K562 (cell line): ENCODE results near the gene NDUFB8. TPM values are rescaled to one million over a fixed set of nuclear protein-coding genes. Genes with fewer than 3 reads are reported as not detected.
A peak's percentile ranks its signal among the peaks of the same experiment; 100 is the strongest.

ENCODE experiments used
- ASH1L ChIP-seq: fragments of 450-650 bp; IDR thresholded peaks from 2 replicates; pipeline ENCODE4 v1.6.1; 2018; ENCODE audit warnings: borderline replicate concordance, mild to moderate bottlenecking, low read depth; ENCODE audit not compliant: partially characterized antibody
- CBX3 ChIP-seq, 2 experiments: IDR thresholded peaks; 1 replicate in 1 of 2; 2 replicates in 1 of 2; pipeline ENCODE4 v1.6.1; 2012; ENCODE audit warnings: inconsistent platforms in 2 of 2, low read length in 2 of 2, borderline replicate concordance in 1 of 2, control low read depth in 1 of 2
- CEBPB ChIP-seq: fragments of 450-650 bp; IDR thresholded peaks from 2 replicates; pipeline ENCODE4 v1.6.1; 2016; ENCODE audit warnings: missing genetic modification characterization, missing compliant biosample characterization
- CEBPZ ChIP-seq: fragments of 150-350 bp; IDR thresholded peaks from 2 replicates; pipeline ENCODE4 v1.6.1; 2014; ENCODE audit warnings: low read depth, mild to moderate bottlenecking, low read length, borderline replicate concordance
- ELF2 ChIP-seq: fragments of 250-450 bp; sonication (Bioruptor Pico); IDR thresholded peaks from 2 replicates; pipeline ENCODE4 v1.5.0; 2021; ENCODE audit warnings: mild to moderate bottlenecking
- MEF2A ChIP-seq: IDR thresholded peaks from 2 replicates; pipeline ENCODE4 v1.6.1; 2011; ENCODE audit warnings: low read depth, mild to moderate bottlenecking, low read length, moderate library complexity; ENCODE audit not compliant: control insufficient read depth
- NCOA6 ChIP-seq: fragments of 450-650 bp; IDR thresholded peaks from 2 replicates; pipeline ENCODE4 v1.6.1; 2017; ENCODE audit warnings: mild to moderate bottlenecking
- NCOR1 ChIP-seq: fragments of 450-650 bp; IDR thresholded peaks from 2 replicates; pipeline ENCODE4 v1.6.1; 2016; ENCODE audit warnings: mild to moderate bottlenecking, moderate library complexity
- NFE2L1 ChIP-seq: fragments of 450-650 bp; IDR thresholded peaks from 2 replicates; pipeline ENCODE4 v1.6.1; 2016; ENCODE audit warnings: missing genetic modification characterization, low read depth, mild to moderate bottlenecking, missing compliant biosample characterization, moderate library complexity, borderline replicate concordance
- NR2C1 ChIP-seq, 2 experiments: fragments of 450-650 bp; IDR thresholded peaks; 2 replicates each; pipeline ENCODE4 v1.6.1; 2017; ENCODE audit warnings: mild to moderate bottlenecking in 2 of 2, antibody characterized with exemption in 1 of 2, inconsistent platforms in 1 of 2, missing compliant biosample characterization in 1 of 2, missing genetic modification characterization in 1 of 2
- PML ChIP-seq: IDR thresholded peaks from 2 replicates; pipeline ENCODE4 v1.6.1; 2012; ENCODE audit warnings: low read length, inconsistent platforms
- PTRF ChIP-seq: fragments of 450-650 bp; IDR thresholded peaks from 2 replicates; pipeline ENCODE4 v1.6.1; 2016; ENCODE audit warnings: mild to moderate bottlenecking, missing genetic modification characterization, missing compliant biosample characterization
- RAD21 ChIP-seq, 2 experiments: fragments of 250-450 bp in 1 of 2; fragments of 450-650 bp in 1 of 2; sonication (Bioruptor Pico) in 1 of 2; formaldehyde crosslinking in 1 of 2; IDR thresholded peaks in 1 of 2; conservative IDR thresholded peaks in 1 of 2; 2 replicates each; pipeline versions ENCODE4 v1.4.0 to v1.8.0; 2020 to 2022; ENCODE audit warnings: mild to moderate bottlenecking in 2 of 2, moderate library complexity in 1 of 2
- RFX7 ChIP-seq: fragments of 250-450 bp; sonication (Bioruptor Pico); IDR thresholded peaks from 2 replicates; pipeline ENCODE4 v1.5.1; 2021; ENCODE audit warnings: mild to moderate bottlenecking
- SP1 ChIP-seq: sonication (generic); formaldehyde crosslinking; IDR thresholded peaks from 2 replicates; pipeline ENCODE4 v1.8.1; 2022; ENCODE audit warnings: mild to moderate bottlenecking, missing genetic modification reagents
- THRAP3 ChIP-seq: fragments of 450-650 bp; IDR thresholded peaks from 2 replicates; pipeline ENCODE4 v1.6.1; 2016; ENCODE audit warnings: mild to moderate bottlenecking, inconsistent platforms, borderline replicate concordance
- ZBTB34 ChIP-seq: fragments of 250-450 bp; sonication (Bioruptor Pico); IDR thresholded peaks from 2 replicates; pipeline ENCODE4 v1.8.0; 2021; ENCODE audit warnings: mild to moderate bottlenecking, moderate library complexity
- ZBTB49 ChIP-seq: sonication (generic); formaldehyde crosslinking; IDR thresholded peaks from 2 replicates; pipeline ENCODE4 v1.8.0; 2022; ENCODE audit warnings: missing genetic modification reagents, mild to moderate bottlenecking, borderline replicate concordance
- ZNF133 ChIP-seq: fragments of 250-450 bp; sonication (Bioruptor Pico); IDR thresholded peaks from 2 replicates; pipeline ENCODE4 v1.4.0; 2020; ENCODE audit warnings: mild to moderate bottlenecking
- ZNF197 ChIP-seq: fragments of 200-800 bp; sonication (Bioruptor generic); IDR thresholded peaks from 2 replicates; pipeline ENCODE4 v1.6.1; 2016; ENCODE audit warnings: low read depth, missing genetic modification characterization, missing compliant biosample characterization
- ZNF584 ChIP-seq: fragments of 200-800 bp; sonication (Bioruptor generic); IDR thresholded peaks from 2 replicates; pipeline ENCODE4 v1.6.1; 2016; ENCODE audit warnings: low read depth, mild to moderate bottlenecking, missing genetic modification characterization, missing compliant biosample characterization
- polyA plus RNA-seq, 8 experiments: library from polyadenylated mRNA; depleted of rRNA in 4 of 8; stranded (reverse) in 5 of 8; unstranded in 3 of 8; fragments of >200 nt; fragmentation: Nextera tagmentation in 2 of 8; fragmentation: Illumina TruSeq in 1 of 8; extraction: Ambion mirVana in 2 of 8; extraction: Trizol in 1 of 8; gene quantifications; 2 replicates each; pipeline versions ENCODE4 v1.2.1 to v1.2.3, GENCODE V29; 2011 to 2014; ENCODE audit warnings: inconsistent platforms in 1 of 8, missing spikeins in 1 of 8
- total RNA-seq, 7 experiments: library from RNA; depleted of rRNA in 6 of 7; stranded (reverse); fragments of >200 nt in 6 of 7; fragmentation: Illumina TruSeq in 2 of 7; extraction: Trizol in 2 of 7; gene quantifications; 2 replicates each; pipeline versions ENCODE4 v1.2.1 to v1.2.3, GENCODE V29; 2011 to 2021; ENCODE audit warnings: low replicate concordance in 1 of 7

Gene NDUFB8
- total and polyA plus RNA-seq, 9 of the 15 experiments (the other 6 are each of a cell fraction or from before 2014, with no cell fraction given), result 131 to 360 (median 199) TPM

GRCh38 chr10:100535715-100536353 is 6.2 kb upstream of the NDUFB8 start, which contains the start of gene HIF1AN (continued):
- TF ChIP-seq CBX3 (IDR thresholded peaks at IDR 0.05; ENCODE audit: borderline replicate concordance in 1 of 2, low read length in 2 of 2) (peak in 1 of 2 experiments; percentile 63; a peak in 1 of 3 replicates), ZNF584 (CRISPR knock-in tag) (no peak), SP1 (CRISPR knock-in tag) (peak; percentile 26; the same call in 1 of the 2 replicates), RAD21 (CRISPR knock-in tag; conservative IDR thresholded peaks at IDR 0.05 in 1 of 2, IDR thresholded peaks at IDR 0.05 in 1 of 2) (no peak), THRAP3 (no peak), CEBPZ (no peak), NCOA6 (no peak), ELF2 (CRISPR knock-in tag) (no peak), ZBTB34 (CRISPR knock-in tag) (no peak), PTRF (no peak), ZNF197 (no peak), NR2C1 (IDR thresholded peaks at IDR 0.05) (peak; percentile 88), NR2C1 (tag; IDR thresholded peaks at IDR 0.05) (peak; percentile 91), ASH1L (no peak), PML (peak; percentile 52; the same call in 1 of the 2 replicates), MEF2A (no peak), CEBPB (tag) (no peak), RFX7 (CRISPR knock-in tag) (no peak), NFE2L1 (no peak), ZBTB49 (no peak), ZNF133 (CRISPR knock-in tag) (no peak), NCOR1 (0 out of 2 replicates have a peak, but pooled peaks have one; percentile 12)
